Measurements from ENCODE around the gene BAD.

DNA sequence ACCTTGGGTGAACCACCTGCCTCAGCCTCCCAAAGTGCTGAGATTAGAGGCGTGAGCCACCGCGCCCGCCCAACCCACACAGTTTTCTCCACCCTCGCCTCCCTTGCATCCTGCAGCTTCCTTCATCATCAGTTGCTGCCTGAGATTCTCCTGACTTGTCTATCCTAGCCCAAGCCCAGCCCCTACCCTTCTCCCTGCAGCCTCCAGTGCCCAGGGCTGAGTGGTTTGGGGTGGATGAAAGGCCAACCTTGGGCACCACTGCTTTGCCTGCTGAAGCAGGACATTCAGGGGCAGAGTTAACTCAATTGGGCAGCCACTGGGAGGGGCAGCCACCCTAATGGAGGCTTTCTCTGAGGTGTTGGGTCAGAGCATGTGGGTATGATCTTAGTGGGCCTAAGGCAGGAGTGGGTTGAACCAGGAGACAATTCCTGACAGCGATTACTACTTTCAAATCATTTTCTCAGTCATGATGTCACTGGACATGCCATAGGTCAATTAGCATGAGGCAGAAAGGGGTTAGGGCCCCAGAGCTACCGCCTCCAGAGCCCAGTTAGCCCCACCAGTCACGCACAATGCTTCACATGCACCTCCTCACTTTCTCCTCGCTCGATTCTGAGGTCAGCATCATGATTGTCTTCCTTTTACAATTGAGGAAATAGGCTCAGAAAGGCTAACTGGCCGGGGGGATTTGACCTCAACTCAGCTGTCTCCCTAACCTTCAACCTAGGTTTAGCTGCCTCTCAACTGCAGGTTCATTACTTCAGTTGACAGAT is 44.6 kb downstream of the BAD start:
- peak; percentile 78 for TF ChIP-seq PAX5 (IDR thresholded peaks at IDR 0.05; ENCODE audit: borderline replicate concordance, low read depth, low read length)
- no peak for TF ChIP-seq SMC3 (IDR thresholded peaks at IDR 0.05; ENCODE audit: borderline replicate concordance, low read length)
- no peak for TF ChIP-seq CTCF (IDR thresholded peaks at IDR 0.05 in 2 of 3, conservative IDR thresholded peaks at IDR 0.05 in 1 of 3; ENCODE audit: control insufficient read depth in 2 of 3, extremely low read depth in 1 of 3, insufficient read depth in 1 of 3, low read depth in 3 of 3, low read length in 3 of 3)
- TF ChIP-seq TAF1 (IDR thresholded peaks at IDR 0.05; ENCODE audit: borderline replicate concordance, low read depth, low read length): no peak
- no peak for TF ChIP-seq PRDM15 (CRISPR knock-in tag; IDR thresholded peaks at IDR 0.05)
- no peak for TF ChIP-seq ATF2 (IDR thresholded peaks at IDR 0.05; ENCODE audit: low read length)
- no peak for TF ChIP-seq POLR2AphosphoS2 (IDR thresholded peaks at IDR 0.05; ENCODE audit: low read depth, low read length)
- no peak for TF ChIP-seq MEF2A (IDR thresholded peaks at IDR 0.05; ENCODE audit: insufficient read depth, low read depth, low read length)
- no peak for TF ChIP-seq CREB1 (IDR thresholded peaks at IDR 0.05; ENCODE audit: low read depth)
- no peak for TF ChIP-seq HSF1 (IDR thresholded peaks at IDR 0.05; ENCODE audit: low read depth, low read length)
- peak; percentile 17; the same call in 1 of the 2 replicates for TF ChIP-seq IKZF1 (conservative IDR thresholded peaks at IDR 0.05)
- no peak for TF ChIP-seq FOS (IDR thresholded peaks at IDR 0.05; ENCODE audit: borderline replicate concordance, extremely low read depth, insufficient read length)
